ENCODE results near the gene DUOXA1.

DNA sequence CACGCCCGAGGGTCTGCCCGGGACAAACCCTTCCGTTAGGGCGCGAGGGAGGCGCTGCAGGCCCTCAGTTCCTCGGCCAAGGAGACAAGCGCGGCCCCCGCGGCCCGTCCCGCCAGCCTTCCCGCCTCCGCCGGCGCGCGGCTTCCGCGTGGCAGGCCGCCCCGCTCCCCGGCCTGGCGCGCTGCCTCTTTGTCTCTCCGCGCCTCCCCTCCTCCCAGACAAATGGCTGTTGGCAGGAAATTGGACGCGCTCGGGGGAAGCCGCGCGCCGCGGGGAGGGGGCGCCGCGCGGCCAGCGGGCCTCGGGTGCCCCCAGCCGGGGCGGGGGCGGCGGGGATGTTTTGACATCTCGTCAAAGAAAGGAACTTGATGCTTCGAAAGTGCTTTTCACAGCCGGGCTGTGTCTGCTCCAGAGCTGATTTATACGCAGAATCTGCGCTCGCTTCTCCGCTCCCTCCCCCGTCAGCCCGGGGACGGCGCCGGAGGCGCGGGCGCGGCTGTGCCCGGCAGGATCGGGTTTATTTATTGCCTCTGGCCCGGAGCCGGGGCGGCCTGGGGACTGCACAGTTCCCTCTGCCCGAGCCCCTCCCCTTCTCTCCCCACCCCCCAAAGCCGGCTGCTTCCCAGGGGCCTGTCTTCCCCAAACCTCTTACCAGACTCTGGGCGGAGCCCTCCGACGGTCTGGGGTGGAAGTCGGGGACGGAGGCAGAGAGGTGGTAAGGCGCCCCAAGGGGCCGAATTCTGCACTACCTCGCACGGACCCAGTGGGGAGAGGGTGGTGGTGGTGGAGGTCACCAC lies 37.4 kb upstream of the DUOXA1 start:
- TF ChIP-seq HOXA7 (CRISPR knock-in tag; IDR thresholded peaks at IDR 0.05) (no peak), ZFP36 (IDR thresholded peaks at IDR 0.05; ENCODE audit: borderline replicate concordance, partially characterized antibody) (no peak), KDM5A (IDR thresholded peaks at IDR 0.05) (no peak), ESRRA (IDR thresholded peaks at IDR 0.05; ENCODE audit: borderline replicate concordance, low read length) (no peak), MAFK (IDR thresholded peaks at IDR 0.05; ENCODE audit: partially characterized antibody) (no peak), POLR2A (IDR thresholded peaks at IDR 0.05; ENCODE audit: low read length) (peak; percentile 26), RAD21 (conservative IDR thresholded peaks at IDR 0.05 in 1 of 2, IDR thresholded peaks at IDR 0.05 in 1 of 2) (peak in 1 of 2 experiments; percentile 26; a peak in 1 of 5 replicates), HDAC2 (IDR thresholded peaks at IDR 0.05) (no peak), CBX2 (IDR thresholded peaks at IDR 0.05; ENCODE audit: borderline replicate concordance, low read depth) (no peak)
- TF ChIP-seq, protein P1, sequence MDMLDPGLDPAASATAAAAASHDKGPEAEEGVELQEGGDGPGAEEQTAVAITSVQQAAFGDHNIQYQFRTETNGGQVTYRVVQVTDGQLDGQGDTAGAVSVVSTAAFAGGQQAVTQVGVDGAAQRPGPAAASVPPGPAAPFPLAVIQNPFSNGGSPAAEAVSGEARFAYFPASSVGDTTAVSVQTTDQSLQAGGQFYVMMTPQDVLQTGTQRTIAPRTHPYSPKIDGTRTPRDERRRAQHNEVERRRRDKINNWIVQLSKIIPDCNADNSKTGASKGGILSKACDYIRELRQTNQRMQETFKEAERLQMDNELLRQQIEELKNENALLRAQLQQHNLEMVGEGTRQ (IDR thresholded peaks at IDR 0.05), result no peak
- TF ChIP-seq, protein P2, sequence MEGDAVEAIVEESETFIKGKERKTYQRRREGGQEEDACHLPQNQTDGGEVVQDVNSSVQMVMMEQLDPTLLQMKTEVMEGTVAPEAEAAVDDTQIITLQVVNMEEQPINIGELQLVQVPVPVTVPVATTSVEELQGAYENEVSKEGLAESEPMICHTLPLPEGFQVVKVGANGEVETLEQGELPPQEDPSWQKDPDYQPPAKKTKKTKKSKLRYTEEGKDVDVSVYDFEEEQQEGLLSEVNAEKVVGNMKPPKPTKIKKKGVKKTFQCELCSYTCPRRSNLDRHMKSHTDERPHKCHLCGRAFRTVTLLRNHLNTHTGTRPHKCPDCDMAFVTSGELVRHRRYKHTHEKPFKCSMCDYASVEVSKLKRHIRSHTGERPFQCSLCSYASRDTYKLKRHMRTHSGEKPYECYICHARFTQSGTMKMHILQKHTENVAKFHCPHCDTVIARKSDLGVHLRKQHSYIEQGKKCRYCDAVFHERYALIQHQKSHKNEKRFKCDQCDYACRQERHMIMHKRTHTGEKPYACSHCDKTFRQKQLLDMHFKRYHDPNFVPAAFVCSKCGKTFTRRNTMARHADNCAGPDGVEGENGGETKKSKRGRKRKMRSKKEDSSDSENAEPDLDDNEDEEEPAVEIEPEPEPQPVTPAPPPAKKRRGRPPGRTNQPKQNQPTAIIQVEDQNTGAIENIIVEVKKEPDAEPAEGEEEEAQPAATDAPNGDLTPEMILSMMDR (IDR thresholded peaks at IDR 0.05), result peak; percentile 32; the same call in 1 of the 3 replicates
- TF ChIP-seq, protein P3, sequence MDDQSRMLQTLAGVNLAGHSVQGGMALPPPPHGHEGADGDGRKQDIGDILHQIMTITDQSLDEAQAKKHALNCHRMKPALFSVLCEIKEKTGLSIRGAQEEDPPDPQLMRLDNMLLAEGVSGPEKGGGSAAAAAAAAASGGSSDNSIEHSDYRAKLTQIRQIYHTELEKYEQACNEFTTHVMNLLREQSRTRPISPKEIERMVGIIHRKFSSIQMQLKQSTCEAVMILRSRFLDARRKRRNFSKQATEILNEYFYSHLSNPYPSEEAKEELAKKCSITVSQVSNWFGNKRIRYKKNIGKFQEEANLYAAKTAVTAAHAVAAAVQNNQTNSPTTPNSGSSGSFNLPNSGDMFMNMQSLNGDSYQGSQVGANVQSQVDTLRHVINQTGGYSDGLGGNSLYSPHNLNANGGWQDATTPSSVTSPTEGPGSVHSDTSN (IDR thresholded peaks at IDR 0.05), result no peak
